OCI-LY7 (cell line): ENCODE results near the gene AK4. TPM values are rescaled to one million over a fixed set of nuclear protein-coding genes. Genes with fewer than 3 reads are reported as not detected.
"Not testable (repeated sequence)": the region's sequence is repeated elsewhere in the genome, so short reads cannot be mapped to it uniquely, and the experiment has no call there.

Source experiments
- BruUV-seq: library from RNA; stranded (reverse); fragments of 400-500 nt; replicated peaks from 2 replicates; lab custom pipeline; 2021; lab: Mats Ljungman, UMichigan
- CTCF ChIA-PET: fragments of 300-600 bp; sonication (Branson Sonifier 250); formaldehyde crosslinking; loops from one replicate; lab custom pipeline; 2022; ENCODE audit warnings: antibody characterized with exemption; ENCODE audit not compliant: unreplicated experiment; lab: Charles Lee
- POLR2A ChIA-PET: fragments of 300-600 bp; sonication (Branson Sonifier 250); formaldehyde crosslinking; loops from one replicate; lab custom pipeline; 2022; ENCODE audit warnings: antibody characterized with exemption; lab: Charles Lee
- DNase-seq: peaks from one replicate; pipeline ENCODE4 v3.0.0-alpha.2; 2015; ENCODE audit warnings: low spot score
- H2AFZ ChIP-seq: fragments of 200-600 bp; sonication (generic), shearing (Covaris generic); 2 replicates; pipeline ENCODE4 v1.6.1; 2014; ENCODE audit warnings: mild to moderate bottlenecking, antibody characterized with exemption, low read length, moderate library complexity
- H3K27ac ChIP-seq: fragments of 200-600 bp; sonication (generic); 2 replicates; pipeline ENCODE4 v1.5.1; 2014; ENCODE audit warnings: mixed run types, low read depth, mild to moderate bottlenecking, moderate library complexity, low read length, inconsistent platforms; ENCODE audit not compliant: poor library complexity, severe bottlenecking
- H3K36me3 ChIP-seq: fragments of 200-600 bp; sonication (generic); 2 replicates; pipeline ENCODE4 v1.6.1; 2014; ENCODE audit warnings: mild to moderate bottlenecking, antibody characterized with exemption, low read length, moderate library complexity, mixed read lengths; ENCODE audit not compliant: insufficient read depth
- H3K4me1 ChIP-seq: fragments of 200-600 bp; sonication (generic); 2 replicates; pipeline ENCODE4 v1.5.1; 2014; ENCODE audit warnings: mild to moderate bottlenecking, low read length; ENCODE audit not compliant: insufficient read depth, poor library complexity, severe bottlenecking
- H3K4me2 ChIP-seq: fragments of 200-600 bp; sonication (generic); 2 replicates; pipeline ENCODE4 v1.6.1; 2014; ENCODE audit warnings: mild to moderate bottlenecking, low read length
- H3K4me3 ChIP-seq: fragments of 200-600 bp; sonication (generic); 2 replicates; pipeline ENCODE4 v1.5.1; 2014; ENCODE audit warnings: mild to moderate bottlenecking, low read depth, low read length; ENCODE audit not compliant: poor library complexity, severe bottlenecking
- H3K79me2 ChIP-seq: fragments of 200-600 bp; sonication (generic); 2 replicates; pipeline ENCODE4 v1.6.1; 2016; ENCODE audit warnings: low read depth, mild to moderate bottlenecking, low read length, moderate library complexity, mixed read lengths; ENCODE audit not compliant: insufficient read depth
- H3K9me2 ChIP-seq: fragments of 200-600 bp; sonication (generic); 2 replicates; pipeline ENCODE4 v1.6.1; 2016; ENCODE audit warnings: mild to moderate bottlenecking, low read length, mixed read lengths; ENCODE audit not compliant: insufficient read depth
- H3K9me3 ChIP-seq: fragments of 200-600 bp; sonication (generic); 2 replicates; pipeline ENCODE4 v1.6.1; 2014; ENCODE audit warnings: mild to moderate bottlenecking, mixed run types, low read length, mixed read lengths
- H4K20me1 ChIP-seq: fragments of 200-600 bp; sonication (generic); 2 replicates; pipeline ENCODE4 v1.6.1; 2014; ENCODE audit warnings: mild to moderate bottlenecking, antibody characterized with exemption, low read length, moderate library complexity, mixed read lengths; ENCODE audit not compliant: insufficient read depth
- EZH2phosphoT487 ChIP-seq: fragments of 200-600 bp; sonication (generic); IDR thresholded peaks from 2 replicates; pipeline ENCODE4 v1.6.1; 2018; ENCODE audit warnings: low read depth, borderline replicate concordance, mild to moderate bottlenecking, mixed run types, antibody characterized with exemption, low read length, moderate library complexity, mixed read lengths
- intact Hi-C: fragments of 100-400 bp; cut with micrococcal nuclease; formaldehyde crosslinking; loops from one replicate; pipeline ENCODE4 v1.10.0; 2022; ENCODE audit not compliant: unreplicated experiment
- total RNA-seq, 2 experiments: library from RNA; depleted of rRNA in 1 of 2; stranded (reverse); fragments of >200 nt in 1 of 2; shearing (Covaris generic) in 1 of 2; gene quantifications; 2 replicates each; pipeline ENCODE4 v1.2.3, GENCODE V29; 2014 to 2022
- TF ChIP-seq, protein P1 (sequence below): fragments of 200-600 bp; sonication (generic); conservative IDR thresholded peaks from 2 replicates; pipeline ENCODE4 v1.5.1; 2014; ENCODE audit warnings: mild to moderate bottlenecking, antibody characterized with exemption, low read length, moderate library complexity, mixed read lengths

Gene AK4
- total RNA-seq, 2 experiments from 2014 or later = 0.16 to 1.4 TPM

DNA sequence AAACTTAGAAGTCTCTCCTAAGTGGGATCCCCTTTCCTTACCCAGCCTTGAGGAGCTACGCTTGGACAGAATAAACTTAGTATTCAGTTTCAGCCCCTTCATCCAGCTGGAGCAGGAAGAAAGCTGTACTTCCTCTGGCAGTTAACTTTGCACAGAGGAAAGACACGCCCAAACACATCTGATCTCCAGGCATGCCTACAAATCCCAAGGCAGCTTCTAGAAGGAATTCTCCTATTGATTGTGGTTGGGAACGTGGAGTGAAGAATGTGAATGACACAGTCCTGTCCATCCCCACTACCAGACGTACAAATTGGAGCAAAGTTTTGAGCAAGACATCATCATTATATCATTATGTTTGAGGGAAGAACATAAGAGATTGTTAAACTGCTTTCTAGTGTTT is 6.6 kb upstream of the AK4 start:
- Histone ChIP-seq H3K36me3 (no peaks in the 10 kb centered on the region), H3K27ac (no peak overlapping the region), H4K20me1 (no peaks in the 10 kb centered on the region), H3K4me2 (no peak overlapping the region), H3K9me3 (no peaks in the 10 kb centered on the region), H3K4me1 (no peaks in the 10 kb centered on the region), H2AFZ (no peak overlapping the region), H3K79me2 (no peaks in the 10 kb centered on the region), H3K9me2 (no peaks in the 10 kb centered on the region), H3K4me3 (no peak overlapping the region)
- TF ChIP-seq, protein P1, sequence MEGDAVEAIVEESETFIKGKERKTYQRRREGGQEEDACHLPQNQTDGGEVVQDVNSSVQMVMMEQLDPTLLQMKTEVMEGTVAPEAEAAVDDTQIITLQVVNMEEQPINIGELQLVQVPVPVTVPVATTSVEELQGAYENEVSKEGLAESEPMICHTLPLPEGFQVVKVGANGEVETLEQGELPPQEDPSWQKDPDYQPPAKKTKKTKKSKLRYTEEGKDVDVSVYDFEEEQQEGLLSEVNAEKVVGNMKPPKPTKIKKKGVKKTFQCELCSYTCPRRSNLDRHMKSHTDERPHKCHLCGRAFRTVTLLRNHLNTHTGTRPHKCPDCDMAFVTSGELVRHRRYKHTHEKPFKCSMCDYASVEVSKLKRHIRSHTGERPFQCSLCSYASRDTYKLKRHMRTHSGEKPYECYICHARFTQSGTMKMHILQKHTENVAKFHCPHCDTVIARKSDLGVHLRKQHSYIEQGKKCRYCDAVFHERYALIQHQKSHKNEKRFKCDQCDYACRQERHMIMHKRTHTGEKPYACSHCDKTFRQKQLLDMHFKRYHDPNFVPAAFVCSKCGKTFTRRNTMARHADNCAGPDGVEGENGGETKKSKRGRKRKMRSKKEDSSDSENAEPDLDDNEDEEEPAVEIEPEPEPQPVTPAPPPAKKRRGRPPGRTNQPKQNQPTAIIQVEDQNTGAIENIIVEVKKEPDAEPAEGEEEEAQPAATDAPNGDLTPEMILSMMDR = no peak
- TF ChIP-seq EZH2phosphoT487 = no peak
- POLR2A ChIA-PET = no interaction called here
- intact Hi-C loops = no loop called here
- BruUV-seq = no TSS peak
- no peak for DNase-seq
- CTCF ChIA-PET = no interaction called here

DNA sequence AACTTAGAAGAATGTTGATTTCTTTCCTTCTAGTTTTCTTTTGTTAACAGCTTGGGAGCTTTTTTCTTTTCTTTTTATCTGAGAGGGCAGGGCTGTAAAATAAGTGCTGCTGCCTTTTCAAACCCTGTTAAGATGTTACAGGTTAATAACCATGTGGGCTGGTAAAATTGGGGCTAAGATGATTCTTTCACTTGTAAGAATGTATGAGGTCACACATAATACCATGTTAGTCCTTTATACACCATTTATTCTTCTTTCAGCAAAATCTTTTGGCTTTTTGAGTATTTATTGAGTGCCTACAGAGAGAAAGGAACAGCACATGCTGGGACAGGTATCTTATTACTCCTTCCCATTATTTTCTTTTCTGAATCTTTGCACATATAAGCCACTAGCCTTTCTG is 6.1 kb upstream of the AK4 start:
- Histone ChIP-seq H2AFZ (no peak overlapping the region), H3K9me2 (no peaks in the 10 kb centered on the region), H3K79me2 (no peaks in the 10 kb centered on the region), H4K20me1 (no peaks in the 10 kb centered on the region), H3K4me3 (no peak overlapping the region), H3K27ac (no peak overlapping the region), H3K9me3 (no peaks in the 10 kb centered on the region), H3K4me1 (no peaks in the 10 kb centered on the region), H3K36me3 (no peaks in the 10 kb centered on the region), H3K4me2 (no peak overlapping the region)
- POLR2A ChIA-PET = no interaction called here
- intact Hi-C loops = no loop called here
- no peak for DNase-seq
- CTCF ChIA-PET = no interaction called here
- no TSS peak for BruUV-seq
- TF ChIP-seq EZH2phosphoT487 = no peak
- TF ChIP-seq, protein P1 = no peak

DNA sequence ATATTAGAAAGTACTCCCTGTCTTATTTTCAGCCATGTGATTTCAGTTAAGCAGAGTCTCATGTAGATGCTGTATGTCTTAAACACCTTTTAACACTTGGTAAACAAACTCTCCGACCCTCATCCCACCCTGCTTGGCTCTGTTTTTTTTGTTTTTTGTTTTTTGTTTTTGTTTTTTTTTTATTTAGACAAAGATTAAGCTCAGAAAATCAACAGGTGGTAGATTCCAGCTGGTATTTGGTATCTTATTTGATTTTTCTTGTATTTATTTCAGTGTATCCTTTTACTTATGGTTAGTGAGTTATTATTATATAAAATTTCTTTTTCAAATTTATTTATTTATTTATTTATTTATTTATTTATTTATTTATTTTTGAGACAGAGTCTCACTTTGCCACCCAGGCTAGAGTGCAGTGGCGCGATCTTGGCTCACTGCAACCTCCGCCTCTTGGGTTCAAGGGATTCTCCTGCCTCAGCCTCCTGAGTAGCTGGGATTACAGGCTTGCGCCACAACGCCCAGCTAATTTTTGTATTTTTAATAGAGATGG is 4.8 kb upstream of the AK4 start:
- H3K9me3 ChIP-seq, H2AFZ ChIP-seq, H4K20me1 ChIP-seq, H3K9me2 ChIP-seq, H3K4me1 ChIP-seq, BruUV-seq, H3K27ac ChIP-seq, intact Hi-C loops, H3K4me3 ChIP-seq, H3K4me2 ChIP-seq, CTCF ChIA-PET, POLR2A ChIA-PET, H3K79me2 ChIP-seq, DNase-seq, H3K36me3 ChIP-seq: not testable (repeated sequence)
